Karpas-422 (cell line): Measurements from ENCODE around the gene UHRF1. TPM values are rescaled to one million over a fixed set of nuclear protein-coding genes. Genes with fewer than 3 reads are reported as not detected.

Experiments used
- DNase-seq: peaks from one replicate; pipeline ENCODE4 v3.0.0-alpha.2; 2015
- H2AFZ ChIP-seq: fragments of 200-600 bp; sonication (generic); 2 replicates; pipeline ENCODE4 v1.6.1; 2014; ENCODE audit warnings: antibody characterized with exemption, low read length, mixed read lengths
- H3K27ac ChIP-seq: fragments of 200-600 bp; sonication (generic); 2 replicates; pipeline ENCODE4 v1.5.1; 2014; ENCODE audit warnings: mild to moderate bottlenecking, low read length, moderate library complexity
- H3K27me3 ChIP-seq: fragments of 200-600 bp; sonication (generic); 2 replicates; pipeline ENCODE4 v1.6.1; 2014; ENCODE audit warnings: low read length, mixed read lengths
- H3K36me3 ChIP-seq: fragments of 200-600 bp; sonication (generic); 2 replicates; pipeline ENCODE4 v1.6.1; 2014; ENCODE audit warnings: low read length, mixed read lengths; ENCODE audit not compliant: insufficient read depth
- H3K4me1 ChIP-seq: fragments of 200-600 bp; sonication (generic); 2 replicates; pipeline ENCODE4 v1.6.1; 2014; ENCODE audit warnings: mild to moderate bottlenecking, low read length, mixed read lengths
- H3K4me2 ChIP-seq: fragments of 200-600 bp; sonication (generic); 2 replicates; pipeline ENCODE4 v1.6.1; 2014; ENCODE audit warnings: low read length, low read depth, mild to moderate bottlenecking; ENCODE audit not compliant: poor library complexity, severe bottlenecking
- H3K4me3 ChIP-seq: fragments of 200-600 bp; sonication (generic); 2 replicates; pipeline ENCODE4 v1.5.1; 2014; ENCODE audit warnings: mild to moderate bottlenecking, antibody characterized with exemption, low read length, mixed read lengths
- H3K79me2 ChIP-seq: fragments of 200-600 bp; sonication (generic); 2 replicates; pipeline ENCODE4 v1.6.1; 2014; ENCODE audit warnings: mild to moderate bottlenecking, low read length, mixed read lengths
- H3K9ac ChIP-seq: fragments of 200-600 bp; sonication (generic); 2 replicates; pipeline ENCODE4 v1.6.0; 2014; ENCODE audit warnings: low read length
- H3K9me2 ChIP-seq: fragments of 200-600 bp; sonication (generic), shearing (Covaris generic); replicated peaks from 2 replicates; pipeline ENCODE4 v1.6.0; 2014; ENCODE audit warnings: mild to moderate bottlenecking, low read length, moderate library complexity; ENCODE audit not compliant: insufficient read depth
- H3K9me3 ChIP-seq: fragments of 300-700, 200-600 bp; sonication (generic); 2 replicates; pipeline ENCODE4 v1.6.1; 2014; ENCODE audit warnings: low read length, mixed read lengths
- H4K20me1 ChIP-seq: fragments of 200-600 bp; sonication (generic); 2 replicates; pipeline ENCODE4 v1.6.1; 2014; ENCODE audit warnings: mild to moderate bottlenecking, antibody characterized with exemption, low read length, low read depth; ENCODE audit not compliant: insufficient read depth
- total RNA-seq: library from RNA; depleted of rRNA; stranded (reverse); fragments of >200 nt; shearing (Covaris generic); gene quantifications from 2 replicates; pipeline ENCODE4 v1.2.3, GENCODE V29; 2014; ENCODE audit warnings: low replicate concordance; rRNA removed

UHRF1 gene
- total RNA-seq: 13.6 and 28.5 TPM in 2 replicates

DNA sequence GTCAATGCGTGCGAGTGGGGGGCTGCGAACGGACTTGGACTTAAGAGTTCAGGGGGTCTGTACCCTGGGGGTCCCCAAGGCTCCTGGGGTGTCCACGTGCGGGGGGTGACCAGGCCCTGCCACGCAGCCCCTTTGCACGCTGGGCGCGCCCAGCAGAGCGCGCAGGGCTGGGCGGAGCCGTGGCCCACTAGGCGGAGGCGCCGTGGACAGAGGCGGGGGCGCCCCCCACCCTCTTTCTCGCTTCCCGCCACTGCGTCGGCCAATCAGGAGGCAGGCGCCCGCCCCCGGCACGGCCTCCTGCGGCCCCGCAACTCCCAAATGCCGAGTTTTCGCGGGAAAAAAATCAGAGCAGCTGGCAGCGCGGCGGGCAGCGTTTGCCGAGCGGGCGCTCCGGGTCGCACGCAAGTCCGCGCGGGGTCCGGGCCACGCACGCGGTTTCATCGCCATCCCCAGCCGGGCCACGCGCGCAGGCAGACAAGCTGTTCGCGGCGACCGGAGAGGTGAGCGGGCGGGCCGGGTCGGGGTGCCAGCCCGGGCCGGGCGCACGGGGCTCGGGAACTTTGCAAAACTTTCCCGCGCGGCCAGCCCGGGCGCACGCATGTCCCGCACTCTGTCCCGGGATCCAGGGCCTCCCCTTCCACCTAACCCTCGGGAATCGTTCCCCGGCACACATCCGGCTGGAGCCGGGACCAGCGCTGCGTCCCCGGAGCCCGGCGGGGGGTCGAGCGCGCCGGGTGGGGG lies at the start of gene UHRF1:
TSS of gene UHRF1 (plus strand) at position 346 of the 741 bp plus-strand sequence. CDS start 1,385 bp downstream, outside the sequence.
- Histone ChIP-seq H3K27ac (peak within 1 kb of the TSS; percentile 70), H3K79me2 (peaks cover 42% of the 10 kb centered on the region), H3K9me2 (no peaks in the 10 kb centered on the region), H3K4me1 (peaks cover 28% of the 10 kb centered on the region), H3K4me3 (peak within 1 kb of the TSS; percentile 98), H3K4me2 (peak within 1 kb of the TSS; percentile 100), H3K9ac (peak within 1 kb of the TSS; percentile 93), H2AFZ (peak within 1 kb of the TSS; percentile 75; the same call in 1 of the 2 replicates), H3K27me3 (no peaks in the 10 kb centered on the region), H3K36me3 (peaks cover 20% of the 10 kb centered on the region), H3K9me3 (no peaks in the 10 kb centered on the region), H4K20me1 (no peaks in the 10 kb centered on the region)
- DNase-seq: peak; percentile 86

DNA sequence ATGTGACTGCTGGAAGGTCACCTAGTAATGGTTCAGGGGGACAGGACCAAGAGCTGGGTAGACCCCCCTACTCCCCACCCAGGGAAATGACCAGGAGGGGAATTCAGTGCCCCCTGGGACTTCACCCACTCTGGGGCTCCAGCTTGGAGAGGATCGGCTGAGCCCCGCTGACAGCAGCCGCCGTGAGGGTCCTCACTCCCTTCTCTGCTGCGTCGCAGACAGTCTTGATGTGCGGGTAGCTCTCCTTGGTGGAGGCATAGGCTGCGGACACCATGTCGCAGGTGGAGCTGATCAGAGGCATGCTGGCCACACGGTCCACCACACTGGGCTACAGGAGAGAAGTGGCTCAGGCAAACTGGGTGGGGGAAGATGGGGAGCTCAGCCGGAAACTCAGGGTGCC lies 49.6 kb upstream of the UHRF1 start:
- no peaks in the 10 kb centered on the region for H3K9me2 ChIP-seq
- H3K36me3 ChIP-seq: no peaks in the 10 kb centered on the region; the same call in 1 of the 2 replicates
- no peak overlapping the region for H3K4me3 ChIP-seq
- H3K9ac ChIP-seq: no peak overlapping the region
- H4K20me1 ChIP-seq: no peaks in the 10 kb centered on the region
- no peaks in the 10 kb centered on the region for H3K27me3 ChIP-seq
- no peak overlapping the region for H2AFZ ChIP-seq
- no peak overlapping the region for H3K27ac ChIP-seq
- no peaks in the 10 kb centered on the region for H3K9me3 ChIP-seq
- H3K79me2 ChIP-seq: 0 out of 2 replicates have a peak, but pooled peaks cover 4% of the 10 kb centered on the region
- DNase-seq: no peak
- no peak overlapping the region for H3K4me2 ChIP-seq
- peaks cover 12% of the 10 kb centered on the region for H3K4me1 ChIP-seq

DNA sequence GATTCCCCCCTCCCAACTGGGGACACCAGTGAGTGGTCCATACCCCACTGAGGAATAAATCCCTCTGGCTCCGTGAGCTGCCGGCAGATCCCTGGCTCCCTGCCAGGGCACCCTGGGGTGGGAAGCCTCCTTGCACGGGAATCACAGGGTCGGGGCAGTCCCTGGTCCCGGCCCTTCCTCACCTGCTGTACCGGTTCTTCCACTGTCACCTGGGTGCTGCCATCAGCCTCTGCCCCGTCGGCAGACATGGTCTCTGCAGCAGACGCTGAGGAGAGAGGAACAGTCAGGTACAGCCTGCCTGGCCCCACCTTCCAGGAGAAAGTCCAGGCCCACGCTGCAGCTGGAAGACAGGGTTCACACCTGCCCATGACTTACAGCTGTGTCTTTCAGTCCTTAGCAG lies 48.2 kb upstream of the UHRF1 start:
- no peak for DNase-seq
- H3K9me2 ChIP-seq: no peaks in the 10 kb centered on the region
- peaks cover 7% of the 10 kb centered on the region for H3K79me2 ChIP-seq
- H3K27me3 ChIP-seq: no peaks in the 10 kb centered on the region
- no peak overlapping the region for H3K9ac ChIP-seq
- H3K4me2 ChIP-seq: no peak overlapping the region
- peaks cover 13% of the 10 kb centered on the region for H3K4me1 ChIP-seq
- H3K27ac ChIP-seq: no peak overlapping the region
- no peaks in the 10 kb centered on the region for H3K9me3 ChIP-seq
- H3K36me3 ChIP-seq: no peaks in the 10 kb centered on the region; the same call in 1 of the 2 replicates
- no peak overlapping the region for H3K4me3 ChIP-seq
- no peaks in the 10 kb centered on the region for H4K20me1 ChIP-seq
- H2AFZ ChIP-seq: no peak overlapping the region

DNA sequence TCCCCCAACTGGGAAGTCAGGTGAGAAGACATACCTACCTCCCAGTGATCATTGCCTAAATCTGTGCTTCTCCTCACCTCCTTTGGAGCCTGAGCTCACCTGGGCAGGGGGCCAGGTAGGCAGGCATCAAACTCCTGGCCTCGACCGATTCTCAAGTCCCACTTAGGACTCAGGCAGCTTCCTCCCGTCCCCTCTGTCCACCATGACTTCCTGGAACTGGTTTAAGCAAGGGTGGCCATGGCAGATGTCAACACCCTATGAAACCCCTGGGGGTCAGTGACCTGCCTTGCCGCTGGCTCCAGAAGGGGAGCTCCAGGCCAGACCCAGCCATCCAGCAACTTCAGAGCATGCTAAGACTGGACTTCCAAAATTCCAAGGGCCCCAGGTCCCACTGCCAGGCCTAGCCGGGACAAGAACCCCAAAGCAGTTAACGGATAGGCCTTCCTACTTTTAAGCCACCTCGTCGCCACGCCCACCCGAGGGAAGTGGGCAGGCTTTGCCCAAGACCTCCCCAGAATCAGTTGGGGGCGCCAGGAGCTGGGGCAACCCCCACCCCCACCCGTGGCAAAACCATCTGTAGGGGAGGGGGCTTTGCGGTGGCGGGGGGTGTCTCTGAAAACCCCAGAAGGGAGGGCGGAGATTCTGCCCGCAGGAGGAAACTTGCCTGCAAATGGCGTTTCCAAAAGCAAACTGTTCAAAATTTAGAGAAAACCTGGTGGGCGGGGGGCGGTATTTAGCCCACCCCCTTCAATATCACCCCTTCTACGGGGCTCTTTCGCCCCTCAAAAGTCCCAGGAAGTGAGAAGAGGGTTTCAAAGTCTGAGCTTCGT lies 42.5 kb upstream of the UHRF1 start:
- Histone ChIP-seq H3K4me2 (peak overlapping the region; percentile 85), H4K20me1 (no peaks in the 10 kb centered on the region), H3K4me1 (peaks cover 22% of the 10 kb centered on the region), H2AFZ (peak overlapping the region; percentile 32), H3K36me3 (no peaks in the 10 kb centered on the region), H3K9me2 (no peaks in the 10 kb centered on the region), H3K27me3 (no peaks in the 10 kb centered on the region), H3K9ac (peak overlapping the region; percentile 80), H3K27ac (peak overlapping the region; percentile 52), H3K4me3 (peak overlapping the region; percentile 84), H3K79me2 (peaks cover 19% of the 10 kb centered on the region), H3K9me3 (no peaks in the 10 kb centered on the region)
- peak; percentile 76 for DNase-seq

DNA sequence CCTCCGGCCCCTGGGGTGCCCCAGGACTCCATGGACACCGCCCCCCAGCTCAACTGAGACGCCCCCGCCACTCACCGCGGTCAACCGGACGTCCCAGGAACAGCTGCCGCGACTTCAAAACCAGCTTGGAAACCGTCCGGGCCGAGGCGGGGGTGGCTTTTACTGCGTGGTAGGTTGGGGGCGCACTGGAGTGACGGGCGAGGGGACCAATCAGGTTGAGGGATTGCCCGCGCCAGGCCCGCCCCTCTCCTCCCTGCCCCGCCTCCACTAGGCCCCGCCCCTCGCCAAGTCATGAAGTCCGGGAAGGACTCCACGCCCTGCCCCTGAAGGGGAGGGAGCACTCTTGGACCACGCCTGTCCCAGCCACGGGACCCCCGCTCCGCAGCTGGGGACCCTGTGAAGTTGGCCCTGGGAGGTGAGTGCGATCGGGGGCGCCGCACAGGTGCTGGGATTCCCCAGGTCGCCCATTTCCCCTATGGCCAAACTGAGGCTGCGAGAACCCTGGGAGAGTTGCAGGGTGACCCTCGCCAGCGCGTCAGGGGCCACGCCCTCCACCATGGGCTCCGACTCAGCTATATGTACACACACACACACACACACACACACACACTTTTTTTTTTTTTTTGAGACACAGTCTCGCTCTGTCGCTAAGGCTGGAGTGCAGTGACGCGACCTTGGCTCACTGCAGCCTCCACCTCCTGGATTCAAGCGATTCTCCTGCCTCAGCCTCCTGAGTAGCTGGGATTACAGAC lies 41.6 kb upstream of the UHRF1 start, which contains the start of gene PLIN3:
TSS of gene PLIN3 (minus strand) at position 134 of the 752 bp plus-strand sequence. CDS start 6,273 bp downstream, outside the sequence.
- H3K27me3 ChIP-seq: no peaks in the 10 kb centered on the region
- H3K9me2 ChIP-seq: no peaks in the 10 kb centered on the region
- peaks cover 22% of the 10 kb centered on the region for H3K4me1 ChIP-seq
- peak within 1 kb of the TSS; percentile 84 for H3K4me3 ChIP-seq
- peak within 1 kb of the TSS; percentile 52 for H3K27ac ChIP-seq
- peak; percentile 97 for DNase-seq
- no peaks in the 10 kb centered on the region for H3K9me3 ChIP-seq
- H4K20me1 ChIP-seq: no peaks in the 10 kb centered on the region
- peaks cover 19% of the 10 kb centered on the region for H3K79me2 ChIP-seq
- H3K9ac ChIP-seq: peak within 1 kb of the TSS; percentile 80
- H2AFZ ChIP-seq: peak within 1 kb of the TSS; percentile 89
- peak within 1 kb of the TSS; percentile 85 for H3K4me2 ChIP-seq
- no peaks in the 10 kb centered on the region for H3K36me3 ChIP-seq

DNA sequence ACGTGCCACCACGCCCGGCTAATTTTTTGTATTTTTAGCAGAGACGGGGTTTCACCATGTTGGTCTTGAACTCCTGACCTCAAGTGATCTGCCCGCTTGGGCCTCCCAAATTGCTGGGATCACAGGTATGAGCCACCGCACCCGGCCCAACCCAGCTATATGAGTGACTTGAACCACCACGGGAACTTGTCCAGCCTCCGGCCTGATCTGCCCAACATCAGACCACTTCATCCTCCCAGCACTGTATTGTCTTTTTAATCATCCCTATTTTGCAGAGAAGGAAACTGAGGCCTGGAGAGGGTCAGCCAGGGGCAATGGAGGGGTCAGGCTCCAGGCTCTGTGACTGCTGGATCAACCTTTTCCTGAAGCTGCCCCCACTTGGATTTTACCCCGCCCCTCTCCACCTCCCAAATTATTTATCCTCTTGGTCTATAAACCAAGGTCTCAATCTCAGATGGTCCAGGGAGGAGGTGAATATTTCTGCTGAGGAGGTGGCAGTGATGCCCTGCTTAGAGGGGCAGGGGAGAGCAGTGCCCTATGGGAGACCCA lies 40.9 kb upstream of the UHRF1 start:
- Histone ChIP-seq H3K27me3 (no peaks in the 10 kb centered on the region), H3K9me3 (no peaks in the 10 kb centered on the region), H4K20me1 (no peaks in the 10 kb centered on the region), H3K4me2 (peak overlapping the region; percentile 85), H3K9me2 (no peaks in the 10 kb centered on the region), H3K4me1 (peaks cover 22% of the 10 kb centered on the region), H3K79me2 (peaks cover 19% of the 10 kb centered on the region), H3K9ac (no peak overlapping the region), H3K4me3 (no peak overlapping the region; the same call in 1 of the 2 replicates), H3K27ac (no peak overlapping the region), H3K36me3 (no peaks in the 10 kb centered on the region), H2AFZ (no peak overlapping the region)
- DNase-seq: no peak

DNA sequence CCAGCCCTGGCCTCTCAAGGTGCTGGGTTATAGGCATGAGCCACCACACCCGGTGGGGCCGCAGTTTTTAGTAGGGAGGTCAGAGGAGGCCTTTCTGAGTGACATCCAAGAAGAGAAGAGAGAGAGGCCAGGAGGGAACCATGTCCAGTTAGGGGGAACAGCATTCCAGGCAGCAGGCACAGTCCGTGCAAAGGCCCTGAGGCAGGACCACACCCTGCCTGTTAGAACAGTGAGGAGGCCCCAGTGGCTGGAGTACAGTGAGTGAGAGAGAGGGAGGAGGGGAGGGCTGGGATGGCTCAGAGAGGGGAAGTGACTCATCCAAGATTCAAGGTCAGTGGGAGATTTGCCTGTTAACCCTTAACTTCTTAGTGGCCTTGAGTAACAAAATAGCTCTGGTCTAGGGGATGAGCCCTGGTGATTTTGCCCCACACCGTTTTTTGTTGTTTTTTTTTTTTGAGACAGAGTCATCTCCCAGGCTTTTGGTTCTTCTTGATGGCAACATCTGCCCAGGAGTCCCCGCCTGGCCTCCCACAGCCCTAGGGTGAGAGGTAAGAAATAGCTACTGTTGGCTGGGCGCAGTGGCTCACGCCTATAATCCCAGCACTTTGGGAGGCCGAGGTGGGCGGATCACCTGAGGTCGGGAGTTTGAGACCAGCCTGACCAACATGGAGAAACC lies 39.1 kb upstream of the UHRF1 start:
- Histone ChIP-seq H3K36me3 (no peaks in the 10 kb centered on the region), H3K9ac (no peak overlapping the region), H3K27me3 (no peaks in the 10 kb centered on the region), H3K9me2 (no peaks in the 10 kb centered on the region), H3K79me2 (peaks cover 13% of the 10 kb centered on the region), H3K4me2 (no peak overlapping the region), H2AFZ (no peak overlapping the region), H3K4me3 (no peak overlapping the region), H3K27ac (no peak overlapping the region), H3K9me3 (no peaks in the 10 kb centered on the region), H3K4me1 (peaks cover 10% of the 10 kb centered on the region), H4K20me1 (no peaks in the 10 kb centered on the region)
- DNase-seq: peak; percentile 49
